Neural cell (in vitro differentiated cells): ENCODE measurements around the gene TEX2. TPM values are rescaled to one million over a fixed set of nuclear protein-coding genes. Genes with fewer than 3 reads are reported as not detected.

ENCODE experiments used
- H2AFZ ChIP-seq: fragments of 200-600, 300-800 bp; sonication (generic), shearing (Covaris generic); 2 replicates; pipeline ENCODE4 v1.6.0; 2014; ENCODE audit warnings: low read depth, mild to moderate bottlenecking, antibody characterized with exemption, low read length, moderate library complexity
- H3F3A ChIP-seq: fragments of 200-600 bp; shearing (Covaris generic); 2 replicates; pipeline ENCODE4 v1.6.1; 2016; ENCODE audit warnings: mild to moderate bottlenecking, moderate library complexity, mixed read lengths, antibody characterized with exemption, low read length; ENCODE audit not compliant: insufficient read depth, poor library complexity, severe bottlenecking
- H3K27ac ChIP-seq: fragments of 200-600, 300-800 bp; sonication (generic), shearing (Covaris generic); 2 replicates; pipeline ENCODE4 v1.5.1; 2014; ENCODE audit warnings: mild to moderate bottlenecking, low read length, moderate library complexity
- H3K27me3 ChIP-seq: fragments of 300-800, 200-600 bp; sonication (generic), shearing (Covaris generic); 2 replicates; pipeline ENCODE4 v1.6.0; 2014; ENCODE audit warnings: mild to moderate bottlenecking, low read depth, low read length, moderate library complexity; ENCODE audit not compliant: insufficient read depth
- H3K36me3 ChIP-seq: fragments of 300-800, 200-600 bp; sonication (generic), shearing (Covaris generic); 2 replicates; pipeline ENCODE4 v1.5.1; 2014; ENCODE audit warnings: mild to moderate bottlenecking, antibody characterized with exemption, low read length, moderate library complexity; ENCODE audit not compliant: insufficient read depth
- H3K4me2 ChIP-seq: fragments of 300-800, 200-600 bp; sonication (generic), shearing (Covaris generic); 2 replicates; pipeline ENCODE4 v1.6.0; 2014; ENCODE audit warnings: mild to moderate bottlenecking, low read length
- H3K4me3 ChIP-seq: fragments of 300-800, 200-600 bp; sonication (generic), shearing (Covaris generic); 2 replicates; pipeline ENCODE4 v1.5.1; 2014; ENCODE audit warnings: mild to moderate bottlenecking, low read length, moderate library complexity
- H3K79me2 ChIP-seq: fragments of 200-600 bp; shearing (Covaris generic); replicated peaks from 2 replicates; pipeline ENCODE4 v1.6.0; 2014; ENCODE audit warnings: mild to moderate bottlenecking, low read length, moderate library complexity; ENCODE audit not compliant: insufficient read depth
- H3K9ac ChIP-seq: fragments of 300-800, 200-600 bp; sonication (generic), shearing (Covaris generic); 2 replicates; pipeline ENCODE4 v1.6.1; 2016; ENCODE audit warnings: mild to moderate bottlenecking, low read length, mixed read lengths
- H3K9me2 ChIP-seq: fragments of 200-600 bp; shearing (Covaris generic); 2 replicates; pipeline ENCODE4 v1.6.1; 2016; ENCODE audit warnings: mild to moderate bottlenecking, low read length, mixed read lengths; ENCODE audit not compliant: insufficient read depth
- H3K9me3 ChIP-seq: fragments of 200-600, 300-800 bp; sonication (generic), shearing (Covaris generic); 2 replicates; pipeline ENCODE4 v1.6.1; 2016; ENCODE audit warnings: mild to moderate bottlenecking, mixed run types, low read length, moderate library complexity, mixed read lengths
- H4K20me1 ChIP-seq: fragments of 200-600 bp; shearing (Covaris generic); 2 replicates; pipeline ENCODE4 v1.6.1; 2016; ENCODE audit warnings: mild to moderate bottlenecking, mixed run types; ENCODE audit not compliant: insufficient read depth
- EP300 ChIP-seq: fragments of 450-650 bp; conservative IDR thresholded peaks from 2 replicates; pipeline ENCODE4 v1.6.1; 2014; ENCODE audit warnings: antibody characterized with exemption, mild to moderate bottlenecking, moderate library complexity; ENCODE audit not compliant: poor library complexity, severe bottlenecking
- POLR2AphosphoS5 ChIP-seq: IDR thresholded peaks from 2 replicates; pipeline ENCODE4 v1.6.1; 2012
- RAD21 ChIP-seq: fragments of 450-650 bp; conservative IDR thresholded peaks from 2 replicates; pipeline ENCODE4 v1.6.1; 2014; ENCODE audit warnings: antibody characterized with exemption, mild to moderate bottlenecking, moderate library complexity
- SMC3 ChIP-seq: fragments of 450-650 bp; conservative IDR thresholded peaks from 2 replicates; pipeline ENCODE4 v1.6.1; 2014; ENCODE audit warnings: antibody characterized with exemption, mild to moderate bottlenecking, moderate library complexity; ENCODE audit not compliant: poor library complexity
- TAF1 ChIP-seq: IDR thresholded peaks from 2 replicates; pipeline ENCODE4 v1.6.1; 2012; ENCODE audit warnings: low read depth
- polyA plus RNA-seq: library from polyadenylated mRNA; depleted of rRNA; stranded (reverse); fragments of >200 nt; gene quantifications from 2 replicates; pipeline ENCODE4 v1.2.3, GENCODE V29; 2014
- TF ChIP-seq, protein P1 (sequence below): fragments of 450-650 bp; IDR thresholded peaks from 2 replicates; pipeline ENCODE4 v1.5.1; 2014; ENCODE audit warnings: antibody characterized with exemption, mild to moderate bottlenecking, moderate library complexity; ENCODE audit not compliant: poor library complexity, severe bottlenecking
- TF ChIP-seq, protein P2 (sequence below): IDR thresholded peaks from 2 replicates; pipeline ENCODE4 v1.6.1; 2012; ENCODE audit warnings: borderline replicate concordance

Gene TEX2
- polyA plus RNA-seq, 1 donor from 2014 or later: 19.7 TPM

DNA sequence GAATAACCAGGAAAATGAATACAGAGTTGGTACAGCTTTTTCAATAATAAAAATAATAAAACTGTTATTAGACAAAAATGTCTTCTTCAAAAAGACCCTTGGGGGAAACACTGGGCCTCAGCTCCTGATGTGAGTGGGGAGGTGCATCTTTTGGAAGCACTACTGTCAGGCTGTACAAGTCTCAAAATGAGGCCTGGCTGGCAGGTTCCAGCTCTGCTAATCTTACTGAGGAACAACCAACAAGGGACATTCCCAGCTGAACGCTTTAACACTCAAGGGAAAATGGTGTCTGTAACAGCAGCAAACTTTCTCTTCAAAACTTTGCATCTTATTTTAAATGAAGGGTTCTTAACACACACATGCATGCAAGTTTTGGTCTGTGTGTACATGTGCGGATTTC, 19.7 kb downstream of the TEX2 start (continued):
- TF ChIP-seq RAD21: no peak

DNA sequence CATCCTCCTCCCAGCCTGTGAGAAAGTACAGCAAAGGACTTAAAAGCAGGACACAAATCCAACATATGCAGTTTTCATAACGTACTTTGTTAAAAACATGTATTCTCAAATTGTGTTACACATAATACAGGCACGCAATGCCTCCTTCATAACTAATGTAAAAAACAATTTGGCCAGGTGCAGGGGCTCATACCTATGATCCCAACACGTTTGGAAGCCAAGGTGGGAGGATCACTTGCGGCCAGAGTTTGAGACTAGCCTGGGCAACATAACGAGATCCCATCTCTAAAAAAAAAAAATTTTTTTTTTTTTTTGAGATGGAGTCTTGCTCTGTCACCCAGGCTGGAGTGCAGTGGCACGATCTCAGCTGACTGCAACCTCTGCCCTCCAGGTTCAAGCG, 20.4 kb downstream of the TEX2 start:
- Histone ChIP-seq H3K36me3 (no peaks in the 10 kb centered on the region), H3K4me3 (no peak overlapping the region), H4K20me1 (no peaks in the 10 kb centered on the region), H3F3A (no peaks in the 10 kb centered on the region), H3K79me2 (no peaks in the 10 kb centered on the region), H3K9ac (no peak overlapping the region), H3K9me2 (no peaks in the 10 kb centered on the region), H3K4me2 (no peak overlapping the region), H3K9me3 (no peaks in the 10 kb centered on the region), H2AFZ (no peak overlapping the region), H3K27me3 (no peaks in the 10 kb centered on the region), H3K27ac (no peak overlapping the region)
- TF ChIP-seq, protein P1, sequence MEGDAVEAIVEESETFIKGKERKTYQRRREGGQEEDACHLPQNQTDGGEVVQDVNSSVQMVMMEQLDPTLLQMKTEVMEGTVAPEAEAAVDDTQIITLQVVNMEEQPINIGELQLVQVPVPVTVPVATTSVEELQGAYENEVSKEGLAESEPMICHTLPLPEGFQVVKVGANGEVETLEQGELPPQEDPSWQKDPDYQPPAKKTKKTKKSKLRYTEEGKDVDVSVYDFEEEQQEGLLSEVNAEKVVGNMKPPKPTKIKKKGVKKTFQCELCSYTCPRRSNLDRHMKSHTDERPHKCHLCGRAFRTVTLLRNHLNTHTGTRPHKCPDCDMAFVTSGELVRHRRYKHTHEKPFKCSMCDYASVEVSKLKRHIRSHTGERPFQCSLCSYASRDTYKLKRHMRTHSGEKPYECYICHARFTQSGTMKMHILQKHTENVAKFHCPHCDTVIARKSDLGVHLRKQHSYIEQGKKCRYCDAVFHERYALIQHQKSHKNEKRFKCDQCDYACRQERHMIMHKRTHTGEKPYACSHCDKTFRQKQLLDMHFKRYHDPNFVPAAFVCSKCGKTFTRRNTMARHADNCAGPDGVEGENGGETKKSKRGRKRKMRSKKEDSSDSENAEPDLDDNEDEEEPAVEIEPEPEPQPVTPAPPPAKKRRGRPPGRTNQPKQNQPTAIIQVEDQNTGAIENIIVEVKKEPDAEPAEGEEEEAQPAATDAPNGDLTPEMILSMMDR: no peak
- TF ChIP-seq SMC3 (no peak), POLR2AphosphoS5 (no peak), RAD21 (no peak)
- TF ChIP-seq, protein P2, sequence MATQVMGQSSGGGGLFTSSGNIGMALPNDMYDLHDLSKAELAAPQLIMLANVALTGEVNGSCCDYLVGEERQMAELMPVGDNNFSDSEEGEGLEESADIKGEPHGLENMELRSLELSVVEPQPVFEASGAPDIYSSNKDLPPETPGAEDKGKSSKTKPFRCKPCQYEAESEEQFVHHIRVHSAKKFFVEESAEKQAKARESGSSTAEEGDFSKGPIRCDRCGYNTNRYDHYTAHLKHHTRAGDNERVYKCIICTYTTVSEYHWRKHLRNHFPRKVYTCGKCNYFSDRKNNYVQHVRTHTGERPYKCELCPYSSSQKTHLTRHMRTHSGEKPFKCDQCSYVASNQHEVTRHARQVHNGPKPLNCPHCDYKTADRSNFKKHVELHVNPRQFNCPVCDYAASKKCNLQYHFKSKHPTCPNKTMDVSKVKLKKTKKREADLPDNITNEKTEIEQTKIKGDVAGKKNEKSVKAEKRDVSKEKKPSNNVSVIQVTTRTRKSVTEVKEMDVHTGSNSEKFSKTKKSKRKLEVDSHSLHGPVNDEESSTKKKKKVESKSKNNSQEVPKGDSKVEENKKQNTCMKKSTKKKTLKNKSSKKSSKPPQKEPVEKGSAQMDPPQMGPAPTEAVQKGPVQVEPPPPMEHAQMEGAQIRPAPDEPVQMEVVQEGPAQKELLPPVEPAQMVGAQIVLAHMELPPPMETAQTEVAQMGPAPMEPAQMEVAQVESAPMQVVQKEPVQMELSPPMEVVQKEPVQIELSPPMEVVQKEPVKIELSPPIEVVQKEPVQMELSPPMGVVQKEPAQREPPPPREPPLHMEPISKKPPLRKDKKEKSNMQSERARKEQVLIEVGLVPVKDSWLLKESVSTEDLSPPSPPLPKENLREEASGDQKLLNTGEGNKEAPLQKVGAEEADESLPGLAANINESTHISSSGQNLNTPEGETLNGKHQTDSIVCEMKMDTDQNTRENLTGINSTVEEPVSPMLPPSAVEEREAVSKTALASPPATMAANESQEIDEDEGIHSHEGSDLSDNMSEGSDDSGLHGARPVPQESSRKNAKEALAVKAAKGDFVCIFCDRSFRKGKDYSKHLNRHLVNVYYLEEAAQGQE: no peak

DNA sequence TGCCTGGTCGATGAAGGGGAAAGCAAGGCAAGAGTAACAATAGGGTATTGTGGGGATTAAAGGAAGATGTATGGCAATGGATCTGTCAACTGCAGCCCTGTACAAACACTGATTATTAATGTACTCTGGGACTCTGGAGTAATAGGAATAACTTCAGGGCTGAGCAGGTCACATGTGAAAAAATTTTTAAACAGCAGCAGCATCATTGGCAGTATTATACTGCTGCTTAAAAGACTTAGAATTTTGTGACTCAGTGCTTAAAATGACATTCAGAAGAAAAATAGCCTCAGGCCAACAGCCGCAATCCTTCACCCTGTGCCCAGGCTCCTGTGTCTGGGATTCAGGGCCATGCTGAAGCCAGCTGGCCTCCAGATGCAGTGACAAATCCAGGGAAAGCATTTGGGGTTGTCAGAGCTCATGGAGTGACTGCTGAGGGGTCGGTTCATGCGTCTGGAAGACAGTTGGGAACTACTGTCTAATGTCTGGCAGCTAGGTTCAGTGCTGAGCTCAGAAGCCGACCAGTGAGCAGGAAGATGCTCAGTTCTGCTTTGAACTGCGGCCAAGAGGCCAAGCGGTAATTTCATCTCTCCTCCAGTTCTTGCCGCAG, 22.2 kb downstream of the TEX2 start:
- no peak overlapping the region for H3K9ac ChIP-seq
- H3K4me3 ChIP-seq: no peak overlapping the region
- no peak overlapping the region for H3K27ac ChIP-seq
- no peaks in the 10 kb centered on the region for H3K9me3 ChIP-seq
- no peaks in the 10 kb centered on the region for H4K20me1 ChIP-seq
- TF ChIP-seq SMC3 (no peak), TAF1 (no peak), EP300 (no peak)
- no peaks in the 10 kb centered on the region for H3K36me3 ChIP-seq
- no peaks in the 10 kb centered on the region for H3K79me2 ChIP-seq
- H3K4me2 ChIP-seq: no peak overlapping the region
- H3K9me2 ChIP-seq: no peaks in the 10 kb centered on the region
- no peaks in the 10 kb centered on the region for H3K27me3 ChIP-seq
- H2AFZ ChIP-seq: no peak overlapping the region
- no peaks in the 10 kb centered on the region for H3F3A ChIP-seq
